Cardiac ventricle fibroblast (primary cell): ENCODE data around the gene FAM200B. TPM values are rescaled to one million over a fixed set of nuclear protein-coding genes. Genes with fewer than 3 reads are reported as not detected.

Experiments
- total RNA-seq: library from RNA; depleted of rRNA; stranded (reverse); fragments of >200 nt; gene quantifications from 2 replicates; pipeline ENCODE4 v1.2.3, GENCODE V29; 2015

Gene FAM200B
- total RNA-seq, result 28.6 and 29.7 TPM in 2 replicates

GRCh38 chr4:15681372-15682241 is at the start of gene FAM200B:
Gene FAM200B, plus strand, starts transcription at chr4:15681827. Its CDS starts 5,151 bp downstream, at chr4:15686978.

GRCh38 chr4:15655223-15656037 is 26.2 kb upstream of the FAM200B start, which contains the start of gene FBXL5:
Gene FBXL5, minus strand, starts transcription at chr4:15655357. Its CDS starts 70 bp downstream, at chr4:15655287.

GRCh38 chr4:15702941-15703403 is 21.3 kb downstream of the FAM200B start, which contains the start of gene BST1:
Gene BST1, plus strand, starts transcription at chr4:15703065. Its CDS starts 80 bp downstream, at chr4:15703145.

Other genes starting within 250 kb of the FAM200B start
- 18.6 and 34.0 TPM in 2 replicates for gene CC2D2A, start 211.9 kb upstream of the FAM200B start, total RNA-seq
- gene FBXL5, start 26.5 kb upstream of the FAM200B start, total RNA-seq, result 47.9 and 56.5 TPM in 2 replicates
- gene BST1, start 21.2 kb downstream of the FAM200B start, total RNA-seq, result 4.9 and 9.5 TPM in 2 replicates
- gene CD38, start 96.5 kb downstream of the FAM200B start, total RNA-seq, result 0.12 and 0.15 TPM in 2 replicates